ENCODE measurements around the gene ARMC6.
A peak's percentile ranks its signal among the peaks of the same experiment; 100 is the strongest.
"Not testable (repeated sequence)": the region's sequence is repeated elsewhere in the genome, so short reads cannot be mapped to it uniquely, and the experiment has no call there.

The ARMC6 gene

GRCh38 chr19:19023376-19023775 lies 10.0 kb upstream of the ARMC6 start:
- not testable (repeated sequence) for DNase-seq

DNA sequence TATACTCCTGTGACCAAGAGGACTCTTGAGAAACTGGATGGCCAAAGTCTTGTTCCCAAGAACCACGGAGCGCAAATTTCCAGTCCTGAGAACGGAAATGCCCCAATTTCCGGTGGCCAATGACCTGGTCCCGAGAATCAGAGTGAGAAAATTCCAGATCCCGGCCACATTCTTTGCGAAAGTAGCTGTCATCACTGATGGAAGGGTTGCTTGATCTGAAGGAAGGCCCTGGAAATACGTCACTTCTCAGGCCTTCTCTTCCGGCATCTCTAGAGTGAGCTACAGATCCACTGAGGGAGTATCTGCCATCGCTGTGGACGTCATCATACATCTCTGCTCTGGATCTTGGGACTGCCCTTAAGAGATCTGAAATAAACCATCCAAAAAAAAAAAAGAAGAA lies 7.5 kb upstream of the ARMC6 start:
- no peak for DNase-seq

GRCh38 chr19:19026299-19026971 lies 7.0 kb upstream of the ARMC6 start:
- no peak for DNase-seq

DNA sequence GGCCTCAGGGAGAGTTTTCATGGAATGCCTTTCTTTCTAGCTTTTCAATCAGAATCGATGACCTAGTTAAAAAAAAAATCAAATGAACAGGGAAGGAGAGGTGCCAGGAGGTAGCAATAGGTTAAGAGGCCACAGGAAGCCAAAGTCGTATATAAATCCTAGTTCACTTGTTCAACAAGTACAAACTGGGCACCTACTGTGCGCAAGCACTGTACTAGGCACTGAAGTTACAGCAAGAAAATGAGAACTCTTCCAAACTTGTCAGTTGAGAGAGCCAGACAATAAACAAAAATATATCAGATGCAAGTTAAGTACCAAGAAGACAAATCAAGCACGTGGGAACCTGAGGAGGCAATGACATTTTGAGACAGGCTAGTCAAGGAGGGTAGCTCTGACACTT lies 6.2 kb upstream of the ARMC6 start:
- DNase-seq = no peak

GRCh38 chr19:19028526-19028925 lies 4.9 kb upstream of the ARMC6 start:
- no peak for DNase-seq

DNA sequence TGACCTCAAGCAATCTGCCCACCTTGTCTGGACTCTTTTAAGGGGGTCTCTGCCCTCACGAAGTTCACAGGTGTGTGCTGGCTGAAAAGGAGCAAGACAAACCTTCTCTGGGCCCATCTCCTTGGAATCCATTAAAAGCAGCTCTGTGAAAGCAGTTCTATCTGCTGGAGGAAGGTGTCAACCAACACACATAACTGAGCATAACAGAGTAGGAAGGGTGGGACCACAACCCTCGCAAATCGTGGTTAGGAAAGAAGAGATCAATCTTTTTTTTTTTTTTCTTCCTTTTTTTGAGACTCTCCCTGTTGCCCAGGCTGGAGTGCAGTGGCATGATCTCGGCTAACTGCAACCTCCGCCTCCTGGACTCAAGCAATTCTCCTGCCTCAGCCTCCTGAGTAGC lies 1.5 kb upstream of the ARMC6 start:
- peak in 1 of 2 donors; percentile 2 for DNase-seq

- DNase-seq = peak; percentile 74 to 82
Observed at GRCh38 chr19:19032420-19033175, 805 bp upstream of the ARMC6 start.

- DNase-seq = no peak
Observed at GRCh38 chr19:19033176-19033425, 302 bp upstream of the ARMC6 start.

GRCh38 chr19:19034204-19034624 lies 811 bp downstream of the ARMC6 start:
- DNase-seq = peak; percentile 67 to 78

DNA sequence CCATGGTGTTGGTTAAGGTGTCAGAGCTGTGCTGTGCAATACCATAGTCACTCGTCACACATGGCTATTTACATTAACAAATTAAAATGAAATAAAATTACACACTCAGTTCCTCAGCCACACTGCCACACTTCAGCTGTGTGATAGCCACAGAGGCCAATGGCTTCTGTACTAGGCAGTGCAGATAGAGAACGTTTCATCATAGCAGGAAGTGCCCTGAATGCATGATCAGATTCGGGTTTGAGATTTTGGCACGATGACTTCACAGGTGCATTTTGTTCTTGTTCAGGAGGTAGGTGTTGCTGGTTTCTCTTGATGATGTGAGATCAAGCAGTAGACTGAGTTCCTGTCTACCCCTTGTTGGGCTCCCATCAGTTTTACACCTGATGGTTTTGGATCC lies 6.5 kb downstream of the ARMC6 start:
- peak; percentile 44 to 51 for DNase-seq

DNA sequence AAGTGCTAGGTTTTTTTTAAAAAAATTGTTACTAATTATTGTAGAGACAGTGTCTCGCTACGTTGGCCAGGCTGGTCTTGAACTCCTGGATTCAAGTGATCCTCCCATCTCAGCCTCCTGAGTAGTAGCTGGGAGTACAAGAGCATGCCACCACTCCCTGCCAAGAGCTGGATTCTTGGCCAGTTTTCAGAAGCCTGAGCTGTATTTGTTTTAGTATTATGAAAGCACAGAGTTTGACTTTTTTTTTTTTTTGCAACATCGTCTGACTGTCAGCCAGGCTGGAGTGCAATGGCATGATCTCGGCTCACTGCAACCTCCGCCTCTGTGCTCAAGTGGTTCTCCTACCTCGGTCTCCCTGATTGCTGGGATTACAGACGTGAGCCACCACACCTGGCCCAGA lies 7.0 kb downstream of the ARMC6 start:
- DNase-seq = no peak

- DNase-seq = no peak
Observed at GRCh38 chr19:19042732-19043280, 9.4 kb downstream of the ARMC6 start.

DNA sequence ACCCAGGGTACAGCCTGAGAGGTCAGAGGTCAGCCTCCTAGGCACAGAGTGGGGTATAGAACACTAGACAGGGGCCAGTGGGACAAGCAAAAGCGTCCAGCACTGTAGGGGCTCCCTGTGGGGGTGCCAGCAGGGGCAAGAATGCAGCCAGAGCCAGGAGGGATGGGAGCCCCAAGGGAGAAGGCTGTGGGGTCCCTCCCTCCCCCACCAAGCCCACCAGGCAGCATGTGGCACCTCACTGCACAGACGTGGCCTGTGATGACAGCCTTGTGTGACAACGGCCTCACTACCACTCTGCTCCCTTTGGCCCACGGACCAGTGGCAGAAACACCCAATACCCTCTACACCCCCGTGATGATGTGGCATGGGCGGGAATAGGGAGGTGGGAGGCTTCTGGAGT lies 10.1 kb downstream of the ARMC6 start:
- no peak for DNase-seq

DNA sequence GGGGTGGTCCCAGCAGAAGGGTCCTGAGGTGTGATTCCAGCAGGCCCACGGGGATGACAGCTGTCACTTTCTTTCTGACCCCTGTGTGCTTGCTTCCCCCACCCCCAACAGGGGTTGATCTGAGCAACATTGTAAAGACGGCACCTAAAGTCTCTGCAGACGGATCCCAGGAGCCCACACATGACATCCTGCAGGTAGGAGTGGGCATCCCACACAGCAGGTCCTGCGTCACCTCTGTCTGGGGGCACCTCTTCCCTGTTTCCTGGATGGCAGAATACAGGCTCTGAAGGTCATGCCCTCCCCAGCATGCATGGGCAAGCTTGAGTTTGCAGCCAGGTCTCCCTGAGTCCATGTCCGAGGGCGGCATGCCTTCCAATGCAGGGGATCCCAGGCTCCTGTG lies 10.5 kb downstream of the ARMC6 start:
- no peak for DNase-seq

DNA sequence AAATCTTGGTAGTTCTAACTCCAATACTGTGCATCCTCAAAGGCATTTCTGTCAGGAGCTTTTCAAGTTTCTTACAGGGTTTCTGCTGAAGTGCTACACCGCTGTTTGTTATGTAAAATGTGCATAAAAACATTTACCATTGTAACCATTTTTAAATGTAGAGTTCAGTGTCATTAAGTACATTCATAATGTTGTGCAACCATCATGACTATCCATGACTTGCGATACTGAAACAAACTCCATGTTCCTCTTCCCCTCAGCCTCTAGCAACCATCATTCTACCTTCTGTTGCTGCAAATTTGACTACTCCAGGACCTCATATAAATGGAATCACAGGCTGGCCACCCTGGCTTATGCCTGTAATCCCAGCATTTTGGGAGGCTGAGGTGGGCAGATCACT lies 16.0 kb downstream of the ARMC6 start:
- no peak for DNase-seq

- DNase-seq = no peak
Observed at GRCh38 chr19:19050104-19050503, 16.7 kb downstream of the ARMC6 start.

- DNase-seq = no peak
Observed at GRCh38 chr19:19050731-19051130, 17.3 kb downstream of the ARMC6 start.

DNA sequence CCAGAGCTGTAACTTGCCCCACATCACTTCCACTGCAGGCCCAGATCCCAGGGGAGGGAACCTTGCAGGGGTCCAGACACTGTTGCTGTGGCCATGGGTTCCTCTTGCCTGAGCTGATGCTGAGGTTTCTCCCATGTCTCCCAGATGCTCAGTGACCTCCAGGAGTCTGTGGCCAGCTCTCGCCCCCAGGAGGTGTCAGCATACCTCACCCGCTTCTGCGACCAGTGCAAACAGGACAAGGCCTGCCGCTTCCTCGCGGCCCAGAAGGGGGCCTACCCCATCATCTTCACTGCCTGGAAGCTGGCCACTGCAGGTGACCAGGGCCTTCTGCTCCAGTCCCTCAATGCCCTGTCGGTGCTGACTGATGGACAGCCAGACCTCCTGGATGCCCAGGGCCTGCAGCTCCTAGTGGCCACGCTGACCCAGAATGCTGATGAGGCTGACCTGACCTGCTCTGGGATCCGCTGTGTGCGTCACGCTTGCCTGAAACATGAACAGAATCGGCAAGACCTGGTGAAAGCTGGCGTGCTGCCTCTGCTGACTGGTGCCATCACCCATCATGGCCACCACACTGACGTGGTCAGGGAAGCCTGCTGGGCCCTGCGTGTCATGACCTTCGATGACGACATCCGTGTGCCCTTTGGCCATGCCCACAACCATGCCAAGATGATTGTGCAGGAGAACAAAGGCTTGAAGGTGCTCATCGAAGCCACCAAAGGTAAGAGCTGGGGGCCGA lies 18.2 kb downstream of the ARMC6 start:
- DNase-seq = no peak

DNA sequence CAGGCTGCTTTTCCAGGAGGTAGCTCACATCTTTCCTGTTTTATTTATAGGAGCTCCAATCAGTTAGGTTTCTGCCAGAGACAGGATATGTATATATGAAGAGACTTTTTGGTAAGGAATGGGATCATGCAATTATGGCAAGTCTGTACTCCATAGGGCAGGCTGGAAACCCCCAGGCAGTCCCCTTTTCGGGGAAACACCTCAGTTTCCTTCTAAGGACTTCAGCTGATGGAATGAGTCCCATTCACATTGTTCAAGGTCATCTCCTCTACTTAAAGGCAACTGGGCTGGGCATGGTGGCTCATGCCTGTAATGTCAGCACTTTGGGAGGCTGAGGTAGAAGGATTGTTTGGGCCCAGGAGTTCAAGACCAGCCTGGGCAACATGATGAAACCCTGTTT lies 19.5 kb downstream of the ARMC6 start:
- no peak for DNase-seq

DNA sequence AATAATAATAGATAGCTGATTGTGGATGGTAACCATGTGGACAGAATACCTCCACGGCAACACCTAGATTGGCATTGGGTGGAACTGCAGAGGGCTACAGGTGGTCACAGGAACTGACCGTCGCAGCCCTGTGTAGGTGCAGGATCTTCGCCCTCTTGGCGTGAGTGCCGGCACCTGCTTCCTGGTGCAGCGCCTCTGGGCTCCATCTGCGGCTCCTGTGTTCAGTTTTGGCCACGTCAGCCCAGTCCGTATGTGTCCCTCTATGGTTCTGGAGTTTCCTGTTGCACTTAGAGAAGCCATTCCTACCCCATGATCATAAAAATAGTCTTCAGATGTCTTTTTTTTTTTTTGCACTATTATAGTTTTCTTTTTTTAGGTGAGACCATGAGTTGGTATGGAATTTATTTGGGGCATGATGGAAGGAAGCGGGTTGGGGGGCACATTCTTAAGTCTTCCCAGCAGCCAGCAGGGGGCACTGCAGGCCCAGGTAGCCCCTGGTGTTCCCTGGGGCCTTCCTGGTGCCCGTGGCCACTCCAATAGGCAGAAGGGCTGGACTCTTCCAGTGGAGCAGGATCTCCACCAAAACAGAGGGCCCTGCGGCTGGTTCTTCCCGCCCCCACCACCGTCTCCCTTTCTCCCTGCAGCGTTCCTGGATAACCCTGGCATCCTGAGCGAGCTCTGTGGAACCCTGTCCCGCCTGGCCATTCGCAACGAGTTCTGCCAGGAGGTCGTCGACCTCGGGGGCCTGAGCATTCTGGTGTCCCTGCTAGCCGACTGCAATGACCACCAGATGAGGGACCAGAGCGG lies 20.3 kb downstream of the ARMC6 start:
- DNase-seq = peak; percentile 55 to 71

GRCh38 chr19:19054315-19054938 lies 21.0 kb downstream of the ARMC6 start:
- DNase-seq = no peak

DNA sequence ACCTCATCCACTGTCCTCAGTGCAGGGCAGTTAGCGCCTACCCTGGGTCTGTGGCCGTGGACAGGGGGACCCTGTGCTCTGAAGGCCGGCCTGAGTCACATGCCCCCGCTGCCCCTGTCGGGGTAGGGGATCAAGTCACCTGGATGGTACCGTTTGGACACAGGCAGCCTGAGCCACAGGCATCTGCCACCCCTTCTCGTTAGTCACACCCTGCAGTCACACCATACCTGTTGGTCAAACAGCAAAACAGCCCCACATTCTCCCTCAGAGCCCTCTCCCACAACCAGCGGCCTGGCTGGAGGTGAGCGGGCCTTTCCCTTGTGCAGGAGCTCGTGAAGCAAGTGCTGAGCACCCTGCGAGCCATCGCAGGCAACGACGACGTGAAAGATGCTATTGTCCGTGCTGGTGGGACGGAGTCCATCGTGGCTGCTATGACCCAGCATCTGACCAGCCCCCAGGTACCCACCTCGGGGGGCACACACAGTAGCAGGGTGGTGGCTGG lies 21.6 kb downstream of the ARMC6 start:
- no peak for DNase-seq

Data from CD4-positive, alpha-beta T cell treated with Interferon alpha-2 for 1 hour (primary cell).